Stimulated activated CD8-positive, alpha-beta memory T cell treated with anti-CD3 and anti-CD28 coated beads, Interleukin-15, amount 100 ng/mL, for 48 hours (primary cell): ENCODE results near the gene TTC28.

Source experiments
- DNase-seq, 2 donors: peaks; one replicate each; pipeline ENCODE4 v3.0.0-alpha.2; 2020; ENCODE audit warnings: low read depth in 2 of 2

Gene TTC28

DNA sequence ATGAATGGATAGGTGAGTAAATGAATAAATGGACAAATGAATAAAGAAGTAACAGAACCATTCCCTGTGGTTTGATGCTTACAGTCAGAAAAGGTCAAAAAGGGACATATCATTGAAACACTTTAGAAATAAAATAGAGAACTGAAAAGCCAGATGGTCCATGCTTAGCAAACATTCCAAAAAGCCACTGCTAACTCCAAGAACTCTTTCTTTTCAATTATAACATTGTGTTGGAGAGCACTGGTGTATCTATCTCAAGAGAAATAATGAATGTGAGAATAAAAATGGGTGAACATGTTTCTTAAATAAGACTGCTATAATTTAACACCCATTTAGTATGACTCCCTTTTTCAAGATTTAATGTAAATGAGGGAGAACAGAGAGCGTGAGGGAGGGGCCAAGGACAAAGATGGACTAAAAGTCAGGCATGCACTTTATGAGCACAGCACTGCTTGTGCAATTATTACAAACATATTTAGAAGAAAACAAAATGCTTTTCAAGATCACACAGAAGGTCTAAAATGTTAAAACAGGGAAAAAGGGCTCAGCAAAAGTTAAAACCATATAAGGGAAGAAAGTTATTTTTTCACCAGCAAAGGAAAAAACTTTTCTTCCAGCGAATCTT, 536.3 kb downstream of the TTC28 start:
- no peak for DNase-seq

DNA sequence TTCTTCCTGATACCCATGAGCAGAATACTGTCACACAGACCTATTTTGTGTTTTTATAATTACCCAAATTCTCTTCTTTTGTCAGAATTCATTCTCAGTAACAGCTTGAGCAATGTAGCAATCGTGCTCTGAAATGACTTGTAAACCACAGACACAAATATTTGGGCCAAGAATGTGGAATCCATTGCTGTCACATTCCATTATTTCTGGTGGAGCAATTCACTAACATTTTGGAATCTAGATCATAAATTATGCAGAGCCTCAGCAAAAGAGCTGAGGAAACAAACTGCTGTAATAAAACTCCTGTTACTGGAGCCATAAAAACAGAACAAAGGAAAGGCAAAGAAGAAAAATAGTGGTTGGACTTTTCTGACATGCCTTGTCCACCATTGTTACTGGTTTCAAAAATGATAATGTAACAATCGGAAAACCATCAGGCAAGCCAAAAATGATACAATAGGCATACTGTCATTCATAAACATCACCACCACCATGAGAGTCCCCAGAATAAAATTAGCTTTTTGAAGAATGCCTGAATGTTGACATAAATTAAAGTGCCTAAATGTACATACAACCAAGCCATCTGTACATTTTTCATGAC, 537.2 kb downstream of the TTC28 start:
- DNase-seq = no peak

DNA sequence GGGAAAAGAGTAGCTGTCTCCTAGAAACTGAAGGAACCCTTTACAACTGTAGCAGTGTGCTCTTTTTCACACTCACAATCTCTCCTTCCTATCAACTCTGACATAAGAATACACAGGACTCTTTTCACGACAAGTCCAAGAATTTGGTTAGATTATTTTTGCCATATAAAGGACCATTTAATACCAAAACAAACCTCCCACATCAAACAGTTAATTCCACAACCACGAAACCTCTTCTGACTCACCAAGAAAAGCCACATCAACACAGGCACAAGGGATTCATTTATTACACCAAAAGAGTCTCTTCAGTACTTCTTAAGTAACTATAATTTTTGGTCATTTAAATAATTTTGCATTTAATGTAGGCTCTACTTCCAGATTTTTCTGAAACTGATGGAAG, 538.0 kb downstream of the TTC28 start:
- no peak for DNase-seq

DNA sequence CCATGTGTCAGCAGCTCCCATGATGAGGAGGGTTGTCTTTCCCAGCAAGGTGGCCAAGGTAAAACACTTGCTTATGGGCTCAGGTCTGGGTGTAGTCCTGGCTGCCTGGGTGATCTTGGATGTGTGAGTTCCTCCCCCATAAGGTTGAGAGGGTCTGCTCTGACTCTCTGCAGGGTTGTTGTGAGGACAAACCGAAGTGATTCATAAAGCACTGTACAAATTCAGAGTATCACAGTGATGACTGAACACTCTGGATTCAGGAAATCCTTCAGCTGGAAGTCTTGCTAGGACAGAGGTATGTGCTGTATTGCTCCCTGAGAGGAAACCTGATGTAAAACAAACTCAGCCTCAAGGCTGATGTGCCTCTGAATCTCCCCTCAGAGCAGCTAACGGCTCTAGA, 539.7 kb downstream of the TTC28 start:
- no peak for DNase-seq

DNA sequence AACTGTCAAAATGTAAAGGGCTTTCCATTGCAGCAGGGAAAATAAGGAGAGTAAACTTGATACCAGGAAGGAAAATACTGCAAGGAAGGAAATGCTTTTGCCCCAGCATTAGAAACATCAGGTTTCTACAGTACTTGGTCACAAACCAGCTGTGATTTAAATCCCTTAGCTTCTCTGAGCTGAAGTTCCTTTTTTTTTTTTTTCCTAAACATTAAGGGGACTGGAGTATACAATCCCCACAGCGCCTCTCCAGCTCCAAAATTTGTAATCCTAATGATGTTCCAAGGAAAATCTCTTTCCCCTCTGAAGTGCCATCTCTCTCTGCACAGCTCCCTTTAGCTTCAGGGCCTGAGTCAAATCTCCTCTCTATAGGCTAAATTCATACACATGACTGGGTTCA, 540.1 kb downstream of the TTC28 start:
- DNase-seq = no peak

DNA sequence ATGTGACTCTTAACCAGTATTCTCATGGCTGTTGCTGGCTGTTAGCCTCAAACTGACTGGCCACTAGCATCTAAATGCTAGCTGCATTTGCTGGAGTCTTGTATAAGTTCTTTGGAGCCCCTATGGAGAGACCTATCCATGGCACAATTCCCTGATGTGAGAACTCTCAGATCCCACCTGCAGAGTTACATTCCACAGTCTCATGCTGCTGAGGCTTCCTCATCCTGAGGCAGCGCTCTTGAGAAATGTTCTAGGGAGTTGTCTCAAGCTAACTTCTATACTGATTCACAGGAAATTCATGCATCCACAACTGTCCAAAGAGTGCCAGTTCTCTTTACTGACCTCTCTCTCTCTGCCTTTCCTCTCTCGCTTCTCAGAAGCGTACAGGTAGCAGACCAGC, 542.6 kb downstream of the TTC28 start:
- no peak for DNase-seq

DNA sequence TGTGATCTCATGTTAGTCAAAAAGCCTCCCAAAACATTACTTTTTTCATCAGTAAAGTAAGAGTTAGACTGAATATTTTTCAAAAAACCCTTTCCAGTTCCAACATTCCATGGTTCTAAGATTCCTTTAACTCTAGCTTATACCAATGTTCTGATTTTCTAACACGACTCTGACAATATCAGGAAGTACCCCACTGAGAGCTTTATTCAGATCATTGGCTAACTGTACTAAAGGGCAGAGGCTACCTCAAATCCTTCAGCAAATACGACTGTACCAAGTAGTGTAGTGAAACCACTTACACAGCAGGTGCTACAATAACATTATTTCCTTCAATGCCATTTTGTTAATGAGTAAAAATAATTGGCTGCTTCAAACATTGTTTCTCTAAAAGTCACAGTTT, 547.2 kb downstream of the TTC28 start:
- DNase-seq = no peak

DNA sequence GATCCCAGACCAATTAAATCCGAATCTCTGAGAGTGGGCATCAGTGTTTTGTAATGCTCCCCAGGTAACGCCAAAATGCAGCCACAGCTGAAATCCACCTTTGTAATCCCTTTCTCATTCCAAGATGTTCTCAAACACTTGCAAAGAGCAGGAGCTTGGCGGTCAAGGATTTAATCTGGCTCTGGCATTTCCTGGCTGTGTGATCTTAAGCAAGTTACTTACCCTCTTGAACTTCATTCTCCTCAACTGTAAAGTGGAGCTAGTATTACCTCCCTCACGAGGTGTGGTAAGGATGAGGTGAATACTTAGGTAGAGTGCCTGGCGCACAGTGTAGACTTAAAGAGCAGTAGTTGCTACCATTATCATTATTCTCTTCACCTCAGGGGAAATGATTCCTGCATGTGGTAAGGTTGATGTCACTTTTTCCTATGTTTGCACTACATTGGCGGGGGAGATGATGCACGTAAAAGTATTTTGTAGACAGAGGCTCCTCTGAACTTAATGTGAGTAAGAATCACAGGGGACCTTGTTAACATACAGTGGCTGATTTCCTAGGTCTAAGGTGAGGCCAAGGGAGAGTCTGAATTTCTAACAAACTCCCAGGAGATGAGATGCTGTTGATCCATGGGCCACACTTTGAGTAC, 550.2 kb downstream of the TTC28 start:
- DNase-seq = no peak

DNA sequence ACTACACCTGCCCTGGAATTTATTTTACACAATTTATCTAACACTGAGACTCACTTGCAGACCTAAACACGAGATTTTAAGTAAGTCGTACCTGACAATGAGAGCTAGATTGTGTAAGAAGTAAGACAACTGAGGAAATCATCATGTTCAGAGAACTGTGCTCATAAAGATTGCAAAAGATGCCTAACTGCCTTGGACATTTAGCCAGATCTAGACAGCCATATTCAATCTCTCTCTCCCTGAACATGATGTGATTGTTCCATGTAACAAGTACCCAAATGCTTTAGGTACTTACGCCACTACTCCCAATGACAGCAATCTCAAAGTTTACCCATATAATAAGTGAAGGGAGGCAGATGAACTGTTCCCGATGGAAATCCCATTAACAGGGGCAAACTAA, 550.8 kb downstream of the TTC28 start:
- no peak for DNase-seq

DNA sequence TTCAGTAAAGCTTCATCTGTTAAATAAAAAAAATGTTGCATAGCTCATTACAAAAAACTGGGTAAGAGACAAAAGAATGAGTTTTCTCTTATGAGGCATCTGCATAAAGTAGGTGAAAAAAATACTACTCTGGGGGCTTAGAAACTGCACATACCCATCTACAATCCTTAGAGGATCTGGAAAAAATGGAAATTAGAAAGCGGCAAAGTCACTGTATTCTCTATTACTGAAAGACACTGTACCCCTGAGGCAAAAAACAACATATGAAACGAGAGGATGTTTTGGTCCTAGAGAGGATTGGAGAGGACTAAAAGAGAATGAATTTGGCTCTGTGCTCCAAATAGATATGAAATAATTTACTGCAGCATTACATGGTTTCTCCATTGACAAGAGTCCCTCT, 553.8 kb downstream of the TTC28 start:
- no peak for DNase-seq

DNA sequence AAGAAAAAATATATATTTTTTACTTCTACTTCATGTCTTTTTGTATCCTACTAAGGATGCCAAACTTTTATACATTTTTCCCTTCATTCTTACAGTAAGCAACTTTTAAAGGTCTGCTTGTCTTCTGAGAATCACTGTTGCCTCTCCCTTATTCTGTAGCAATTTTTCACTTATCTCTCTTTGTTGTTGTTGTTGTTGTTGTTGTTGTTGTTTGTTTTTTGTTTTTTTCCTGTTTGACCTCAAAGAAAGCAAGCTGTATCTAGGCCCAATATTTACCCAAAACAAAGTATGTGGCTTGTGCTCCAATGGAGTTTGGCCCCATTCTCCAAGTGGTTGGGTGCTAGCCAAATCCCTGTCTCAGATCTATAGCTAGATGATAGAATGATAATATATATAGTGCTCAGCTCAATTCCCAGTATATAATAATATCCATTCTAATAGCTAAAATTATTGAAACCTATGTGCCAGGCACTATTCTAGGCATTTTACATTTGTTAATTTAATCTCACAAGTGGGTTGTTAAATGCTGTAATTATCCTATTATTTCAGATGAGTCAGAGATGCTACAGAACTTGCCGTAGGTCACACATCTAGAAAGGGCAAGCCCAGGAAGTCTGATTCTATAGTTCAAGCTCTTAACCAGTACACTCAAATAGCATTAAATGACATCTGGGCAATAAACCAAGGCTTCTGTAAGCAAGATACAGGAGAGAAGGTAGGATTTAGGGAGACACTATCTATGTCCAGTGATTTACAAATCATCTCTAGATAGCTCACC, 555.5 kb downstream of the TTC28 start:
- no peak for DNase-seq

DNA sequence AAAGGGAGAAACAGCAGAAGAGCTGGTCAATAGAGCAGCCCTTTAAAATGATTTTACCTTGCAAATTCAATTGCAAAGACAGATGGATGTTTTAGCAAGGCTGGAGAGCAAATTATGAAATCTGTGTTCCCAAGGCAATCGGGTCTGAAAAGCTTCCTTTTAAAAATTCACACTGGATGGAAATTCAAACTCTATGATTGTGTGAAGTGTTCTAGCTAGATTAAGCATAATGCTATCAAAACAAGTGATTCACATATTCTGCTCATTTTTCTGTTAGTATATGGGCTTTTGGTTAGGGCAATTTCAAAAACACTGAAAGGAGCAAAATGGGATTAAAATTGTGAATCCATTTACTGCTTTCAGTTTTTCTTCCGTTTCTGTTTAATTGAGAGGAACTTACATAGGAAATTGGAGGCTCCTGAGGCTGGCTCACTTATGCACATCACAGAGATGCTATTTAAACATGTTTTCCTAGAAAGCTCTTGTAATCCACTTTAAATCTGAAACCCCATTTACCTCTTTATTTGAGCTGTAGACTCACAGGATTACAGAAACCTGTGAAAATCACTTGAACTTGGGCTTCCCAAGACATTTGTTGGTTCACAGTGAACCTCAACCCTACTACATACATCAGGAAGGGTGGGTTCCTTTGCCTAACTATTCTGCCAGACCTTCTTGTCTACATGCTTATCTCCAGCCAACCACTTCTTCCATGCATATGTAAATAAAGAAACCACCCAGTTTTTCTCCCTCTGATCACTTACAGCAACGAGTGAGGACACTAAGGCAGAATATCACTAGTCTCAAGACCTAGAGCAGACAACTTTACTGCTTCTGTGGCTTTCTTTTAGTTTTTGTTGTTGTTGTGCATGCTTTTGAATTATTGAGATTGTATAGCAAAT, 558.7 kb downstream of the TTC28 start:
- no peak for DNase-seq

DNA sequence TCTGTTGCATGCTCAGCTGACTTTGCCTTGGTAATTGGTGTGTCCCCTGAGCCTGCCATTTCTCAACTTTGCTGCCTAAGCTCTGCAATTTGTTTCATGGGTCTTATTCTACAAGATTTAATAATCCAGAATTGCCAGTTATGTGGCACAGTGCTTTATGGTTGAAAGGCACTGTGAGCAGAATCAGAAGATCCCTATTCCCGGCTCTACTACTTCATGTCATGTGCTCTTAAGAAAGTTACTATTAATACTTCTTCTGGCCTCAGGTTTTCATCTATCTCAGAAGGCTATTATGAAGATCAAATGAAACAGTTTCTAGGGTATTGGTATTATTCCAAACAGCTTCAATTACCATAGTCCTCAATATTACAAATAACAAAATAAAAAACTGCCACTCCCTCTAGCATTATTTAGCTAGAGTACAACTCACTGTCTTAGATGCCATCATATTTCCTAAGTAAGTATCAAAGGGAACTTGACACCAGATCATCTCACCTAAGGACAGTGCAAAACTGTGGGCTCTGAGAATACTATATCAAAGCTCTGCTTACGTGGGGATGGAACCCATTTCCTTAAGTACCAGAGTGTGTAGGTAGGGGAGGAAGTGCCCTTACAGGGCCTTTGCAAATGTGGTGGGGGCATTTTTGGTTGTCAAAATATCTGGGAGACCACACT, 560.5 kb downstream of the TTC28 start:
- no peak for DNase-seq

DNA sequence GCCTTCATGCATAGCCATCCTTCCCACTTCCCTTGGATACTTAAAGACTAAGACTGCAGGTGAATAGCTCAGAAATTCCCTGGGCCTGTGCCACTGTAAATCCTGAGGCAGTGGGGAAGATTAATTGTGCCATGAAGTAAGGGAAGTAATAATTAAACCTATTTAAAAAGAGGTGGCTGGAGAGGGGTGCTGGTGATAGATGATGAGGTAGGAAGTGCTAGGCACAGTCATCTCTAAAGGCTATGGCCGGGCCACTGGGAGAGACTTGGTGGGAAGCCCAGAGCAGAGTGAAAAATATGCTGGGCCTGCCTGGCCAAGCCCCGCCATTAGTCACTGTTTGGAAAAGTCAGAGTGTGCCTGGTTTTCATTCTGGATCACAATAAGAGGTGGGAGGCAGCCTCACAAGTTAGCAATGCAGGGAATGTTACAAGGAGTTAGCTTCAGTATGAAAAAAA, 563.4 kb downstream of the TTC28 start:
- no peak for DNase-seq

DNA sequence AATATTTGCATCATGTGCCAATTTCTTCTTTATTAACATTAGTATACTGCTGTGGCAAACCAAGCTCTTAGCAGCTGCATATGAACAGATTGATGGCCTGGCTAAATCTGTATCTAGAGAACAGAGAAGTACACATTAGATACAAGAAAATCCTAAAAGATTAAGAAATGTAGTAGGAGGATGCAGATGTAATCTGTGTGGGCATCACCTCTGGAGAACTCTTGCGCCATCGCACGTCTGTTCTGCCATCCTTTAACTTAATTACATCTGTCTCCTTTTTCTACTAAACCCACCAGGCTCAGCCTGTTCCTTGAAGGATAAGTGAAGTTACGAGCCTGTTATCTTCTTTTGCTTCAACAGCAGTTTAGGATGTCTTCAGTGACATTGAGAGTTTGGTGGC, 564.2 kb downstream of the TTC28 start:
- no peak for DNase-seq

DNA sequence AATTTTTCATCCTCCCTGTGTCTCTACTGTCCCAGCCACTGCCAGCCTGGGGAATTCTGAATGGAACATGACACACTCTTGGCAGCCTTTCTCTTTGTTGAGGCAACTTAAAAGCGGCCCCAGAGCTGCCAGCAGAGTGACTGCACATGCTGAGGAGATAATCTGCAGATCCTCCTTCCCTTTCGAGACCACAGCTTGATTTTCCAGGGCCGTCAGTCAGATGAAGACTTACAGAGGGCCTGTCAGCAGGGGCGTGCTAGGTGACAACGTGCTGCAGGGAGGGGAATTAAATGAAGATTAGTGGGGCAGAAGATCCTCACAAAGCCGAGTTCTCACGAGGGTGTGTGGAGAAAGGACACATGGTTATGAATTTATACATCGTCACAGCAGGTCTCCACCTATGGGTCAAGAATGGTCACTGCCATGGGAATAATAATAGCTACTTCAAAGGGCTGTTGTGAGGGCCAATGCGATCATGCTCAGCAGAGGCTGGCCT, 567.0 kb downstream of the TTC28 start:
- no peak for DNase-seq

DNA sequence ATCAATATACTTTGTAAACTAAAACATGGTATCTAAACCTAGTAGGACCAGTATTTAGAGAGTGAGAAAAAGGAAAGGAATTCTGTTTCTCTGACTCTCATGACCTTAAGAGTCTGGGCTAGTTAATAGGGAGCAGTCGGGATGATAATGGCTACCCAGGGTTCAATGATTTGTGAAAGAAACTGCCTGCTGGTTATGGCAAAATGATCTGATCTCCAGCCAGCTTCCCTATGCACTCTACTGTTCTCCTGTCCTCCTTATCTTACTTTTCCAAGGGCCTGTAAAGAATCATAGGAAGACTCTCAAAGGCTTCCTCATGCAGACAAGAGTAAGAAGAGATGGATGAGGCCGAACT, 567.5 kb downstream of the TTC28 start:
- DNase-seq = no peak

DNA sequence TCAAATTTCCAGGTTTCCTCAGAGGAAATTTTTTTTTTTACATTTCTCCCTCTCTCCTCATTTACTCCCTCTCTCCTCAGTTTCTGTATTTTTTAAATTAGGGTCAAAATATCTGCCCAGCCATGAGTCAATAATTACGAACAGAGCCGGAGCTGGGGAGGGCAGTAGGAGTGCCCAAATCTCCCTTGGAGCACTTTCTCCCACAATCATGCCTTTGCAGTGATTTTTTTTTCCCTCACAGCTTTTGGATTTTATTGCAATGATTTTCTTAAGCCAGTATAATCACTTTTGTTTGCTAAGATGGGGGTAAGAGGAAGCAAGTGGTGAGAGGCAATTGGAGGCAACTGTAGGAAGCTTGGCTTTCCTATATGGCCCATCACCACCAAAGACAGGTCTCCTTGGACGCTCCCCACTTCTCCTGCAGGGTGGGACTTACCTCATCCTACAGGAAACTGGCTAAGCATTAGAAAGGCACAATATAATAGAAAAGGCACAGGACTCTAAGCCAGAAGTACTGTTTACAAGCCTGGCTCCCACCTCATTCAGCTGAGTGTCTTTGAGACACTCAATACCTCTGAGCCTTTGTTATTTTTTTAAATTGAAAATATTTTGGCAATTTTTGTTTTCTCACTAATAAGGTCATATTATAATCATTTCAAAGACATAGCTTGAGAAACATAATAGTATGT, 568.0 kb downstream of the TTC28 start:
- no peak for DNase-seq

DNA sequence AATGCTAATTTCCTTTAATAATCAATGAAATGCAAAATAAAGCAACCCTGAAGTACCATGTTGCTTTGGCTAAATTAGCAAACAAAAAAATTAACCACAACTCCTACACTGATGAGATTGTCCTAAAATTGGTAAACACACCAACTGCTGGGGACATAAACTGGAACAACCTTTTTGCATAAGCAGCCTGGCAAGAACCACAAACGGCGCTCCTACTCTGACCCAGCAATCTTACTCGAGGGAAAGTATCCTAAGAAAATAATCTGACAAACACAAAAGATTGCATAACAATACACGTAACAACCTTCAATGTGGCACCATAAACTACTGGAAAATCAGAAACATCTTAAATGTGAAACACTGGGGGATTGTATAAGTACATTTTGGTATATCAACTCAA, 570.8 kb downstream of the TTC28 start:
- DNase-seq = no peak

DNA sequence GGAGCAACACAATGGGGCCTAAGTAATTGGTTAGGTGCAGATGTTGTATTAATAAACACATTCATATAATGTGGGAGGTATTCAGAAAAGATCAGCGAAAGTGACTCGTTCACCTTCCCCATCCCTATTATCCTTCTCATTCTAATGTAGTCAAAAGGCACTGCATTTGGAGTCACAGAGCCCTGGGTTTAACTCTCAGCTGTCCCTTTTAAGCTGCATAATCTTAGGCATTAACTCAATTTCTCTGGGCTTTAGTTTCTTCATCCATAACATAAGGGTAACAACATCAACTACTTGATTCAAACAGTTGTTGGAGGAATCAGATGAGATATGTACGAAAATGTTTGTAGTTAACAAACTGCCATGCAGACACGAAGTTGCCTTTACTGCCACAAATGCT, 573.0 kb downstream of the TTC28 start:
- DNase-seq = no peak
